ENCODE results near the gene ST3GAL5.

The ST3GAL5 gene

GRCh38 chr2:85865539-85866164 is 23.1 kb downstream of the ST3GAL5 start:
- no peak for DNase-seq

- DNase-seq: no peak
These were observed 24.1 kb downstream of the ST3GAL5 start for GRCh38 chr2:85864654-85865053.

GRCh38 chr2:85862426-85862825 is 26.4 kb downstream of the ST3GAL5 start:
- no peak for DNase-seq

GRCh38 chr2:85861650-85862049 is 27.1 kb downstream of the ST3GAL5 start:
- DNase-seq: no peak

GRCh38 chr2:85861180-85861579 is 27.6 kb downstream of the ST3GAL5 start:
- no peak for DNase-seq

- no peak for DNase-seq
These were observed 29.9 kb downstream of the ST3GAL5 start for GRCh38 chr2:85858841-85859240.

GRCh38 chr2:85854897-85855296 is 33.9 kb downstream of the ST3GAL5 start:
- DNase-seq: no peak

GRCh38 chr2:85854166-85854509 is 34.7 kb downstream of the ST3GAL5 start:
- no peak for DNase-seq

- DNase-seq: no peak
These were observed 35.2 kb downstream of the ST3GAL5 start for GRCh38 chr2:85853499-85854165.

GRCh38 chr2:85852937-85853498 is 35.8 kb downstream of the ST3GAL5 start:
- DNase-seq: no peak

GRCh38 chr2:85852152-85852840 is 36.5 kb downstream of the ST3GAL5 start:
- no peak for DNase-seq

- DNase-seq: no peak
These were observed 37.3 kb downstream of the ST3GAL5 start for GRCh38 chr2:85851253-85852151.

GRCh38 chr2:85850451-85850850 is 38.3 kb downstream of the ST3GAL5 start:
- DNase-seq: no peak

- DNase-seq: no peak
These were observed 41.7 kb downstream of the ST3GAL5 start for GRCh38 chr2:85847051-85847588.

- no peak for DNase-seq
These were observed 42.4 kb downstream of the ST3GAL5 start for GRCh38 chr2:85846411-85846810.

GRCh38 chr2:85844486-85844885 is 44.3 kb downstream of the ST3GAL5 start:
- DNase-seq: no peak

- no peak for DNase-seq
These were observed 45.2 kb downstream of the ST3GAL5 start for GRCh38 chr2:85843543-85843942.

GRCh38 chr2:85840091-85840490 is 48.7 kb downstream of the ST3GAL5 start:
- no peak for DNase-seq

GRCh38 chr2:85839461-85839860 is 49.3 kb downstream of the ST3GAL5 start:
- no peak for DNase-seq

GRCh38 chr2:85838641-85839040 is 50.1 kb downstream of the ST3GAL5 start:
- DNase-seq: no peak

- no peak for DNase-seq
These were observed 50.6 kb downstream of the ST3GAL5 start for GRCh38 chr2:85838181-85838580.

- no peak for DNase-seq
These were observed 54.3 kb downstream of the ST3GAL5 start for GRCh38 chr2:85834466-85834865.

GRCh38 chr2:85831735-85832134 is 57.1 kb downstream of the ST3GAL5 start:
- no peak for DNase-seq

All from SHP77 treated with DMSO at 0.1 percent for 48 hours (cell line).